IPS-11a (cell line): ENCODE measurements around the gene CTSL.
"Not testable (repeated sequence)": the region's sequence is repeated elsewhere in the genome, so short reads cannot be mapped to it uniquely, and the experiment has no call there.

Experiments
- H3K4me3 ChIP-seq: one replicate; pipeline ENCODE4 v1.5.1; 2013; ENCODE audit warnings: low read depth, low read length, control low read depth

The CTSL gene

DNA sequence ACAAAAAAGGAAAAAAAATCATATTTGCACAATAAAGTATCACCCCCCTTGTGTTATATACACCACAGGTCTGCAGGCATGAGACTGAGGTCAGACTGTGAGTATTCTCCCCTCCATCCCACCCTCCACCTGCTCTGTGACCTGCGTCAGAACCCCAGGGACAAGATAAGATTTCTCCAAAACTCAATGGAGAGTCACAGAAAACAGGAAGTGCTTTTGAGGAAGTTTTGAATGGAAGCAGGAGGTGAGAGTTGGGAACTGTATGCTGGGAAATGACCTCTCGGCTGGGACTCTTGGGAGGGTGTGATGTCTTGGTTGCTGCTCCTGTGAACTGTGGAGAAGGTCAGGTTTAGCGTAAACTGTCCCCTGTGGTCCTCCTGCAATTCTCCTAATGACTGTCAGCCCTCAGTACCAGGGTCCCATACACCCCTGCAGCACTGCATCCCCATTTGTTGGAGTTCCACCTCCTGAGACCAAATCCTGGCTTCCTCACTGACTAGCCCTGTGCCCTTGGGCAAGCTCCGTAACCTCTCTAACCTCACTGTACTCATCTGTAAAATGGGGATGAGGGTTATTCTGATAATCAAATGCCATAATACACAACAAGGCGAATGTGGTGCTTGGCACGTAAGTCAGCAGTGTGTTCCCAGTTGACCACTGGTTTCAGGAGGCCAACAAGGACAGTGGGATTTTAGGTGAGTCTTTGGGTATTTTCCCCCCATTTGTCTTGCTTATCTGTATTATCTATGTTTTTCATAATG lies 6.9 kb upstream of the CTSL start:
- no peak overlapping the region for H3K4me3 ChIP-seq

DNA sequence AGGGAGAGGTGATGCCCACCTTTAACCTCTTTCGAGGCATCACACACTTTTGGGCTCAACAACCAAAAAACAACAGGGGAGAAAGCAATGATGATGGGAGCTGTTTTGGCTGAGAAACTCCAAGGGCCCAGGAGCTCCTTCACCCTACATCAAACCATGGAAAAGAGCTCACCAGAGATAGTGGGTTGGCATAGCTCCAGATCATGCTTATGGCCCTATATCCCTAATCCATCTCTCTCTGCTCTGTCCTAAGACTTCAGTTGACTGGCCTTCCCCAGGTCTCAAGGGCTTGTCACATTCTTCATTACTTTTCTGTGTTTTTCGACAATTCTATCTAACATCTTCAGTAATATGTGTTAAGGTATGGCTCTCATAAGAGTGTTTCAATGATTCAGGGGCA lies 5.7 kb upstream of the CTSL start:
- no peak overlapping the region for H3K4me3 ChIP-seq

DNA sequence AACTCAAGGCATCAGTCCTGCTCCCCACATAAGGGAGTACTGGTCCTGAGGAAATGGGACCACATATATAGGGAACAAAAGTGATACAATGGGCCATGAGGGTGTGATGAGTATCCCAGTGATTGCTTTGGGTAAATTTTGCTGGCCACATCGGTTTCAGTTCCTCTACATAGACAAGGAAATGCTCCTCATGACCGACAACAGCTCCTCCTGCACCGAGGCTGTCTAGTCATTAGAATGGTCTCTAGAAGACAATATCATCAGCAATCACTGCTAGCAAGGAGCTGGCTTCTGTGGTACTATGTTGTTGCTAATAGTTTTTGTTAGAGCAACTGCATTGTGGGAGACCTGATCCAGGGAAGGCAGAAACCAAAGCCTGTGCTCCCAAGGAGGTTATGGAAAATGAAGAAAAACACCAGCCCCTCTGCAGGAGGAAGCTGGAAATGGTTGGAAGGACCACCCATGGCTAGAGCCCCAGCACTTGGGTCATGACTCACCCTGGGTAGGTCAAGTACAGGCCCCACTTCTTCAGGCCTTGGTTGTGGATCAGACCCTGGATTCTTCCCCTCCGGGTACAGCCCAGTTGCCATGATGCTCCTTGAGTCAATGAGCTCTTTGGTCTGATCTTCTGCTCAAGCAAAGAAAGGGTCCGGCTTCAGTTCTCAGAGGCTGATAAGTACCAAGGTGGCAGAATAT lies 3.4 kb upstream of the CTSL start:
- H3K4me3 ChIP-seq, result no peak overlapping the region

DNA sequence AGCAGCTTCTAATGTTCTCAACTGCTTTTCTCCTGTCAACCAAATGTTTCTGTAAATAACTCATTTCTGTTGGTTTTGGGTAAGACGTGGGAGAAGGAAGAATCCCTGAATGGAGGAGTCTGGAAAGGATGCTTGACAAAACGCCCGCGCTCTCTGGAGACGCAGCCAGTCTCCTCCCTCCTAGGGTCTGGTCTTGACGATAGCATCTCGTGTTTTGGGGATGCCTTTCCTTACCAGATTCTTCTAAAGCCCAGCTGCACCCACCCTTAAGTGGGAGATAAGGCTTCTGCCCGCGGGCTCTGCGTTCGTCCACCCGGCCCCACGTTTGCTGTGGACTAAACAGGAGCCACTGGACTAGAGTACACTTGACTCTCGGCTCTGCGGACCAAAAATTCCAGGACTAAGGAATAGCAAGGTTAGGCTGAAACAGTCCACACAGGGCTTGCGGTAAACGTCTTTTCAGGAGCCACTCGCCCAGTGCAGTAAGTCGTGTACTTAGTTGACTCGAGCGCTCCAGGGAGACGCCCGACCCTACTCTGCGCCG lies 491 bp upstream of the CTSL start:
- H3K4me3 ChIP-seq, result peak overlapping the region; percentile 77

DNA sequence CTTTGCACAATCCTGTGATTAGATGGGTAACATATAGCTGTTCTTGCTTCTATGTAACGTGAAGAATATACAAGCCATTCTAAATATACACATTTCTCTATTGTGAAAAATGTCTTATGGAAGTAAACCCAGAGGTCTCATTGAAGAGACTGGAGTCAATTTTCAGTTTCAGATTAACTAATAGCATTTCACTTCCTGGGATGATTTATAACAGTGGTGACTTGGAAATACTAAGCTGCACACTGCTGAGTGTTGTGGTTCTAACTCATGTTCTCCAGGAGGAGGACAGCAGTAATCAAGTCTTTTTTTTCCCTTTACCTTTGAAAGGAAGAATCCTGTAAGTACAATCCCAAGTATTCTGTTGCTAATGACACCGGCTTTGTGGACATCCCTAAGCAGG lies 3.3 kb downstream of the CTSL start:
- H3K4me3 ChIP-seq, result no peak overlapping the region

DNA sequence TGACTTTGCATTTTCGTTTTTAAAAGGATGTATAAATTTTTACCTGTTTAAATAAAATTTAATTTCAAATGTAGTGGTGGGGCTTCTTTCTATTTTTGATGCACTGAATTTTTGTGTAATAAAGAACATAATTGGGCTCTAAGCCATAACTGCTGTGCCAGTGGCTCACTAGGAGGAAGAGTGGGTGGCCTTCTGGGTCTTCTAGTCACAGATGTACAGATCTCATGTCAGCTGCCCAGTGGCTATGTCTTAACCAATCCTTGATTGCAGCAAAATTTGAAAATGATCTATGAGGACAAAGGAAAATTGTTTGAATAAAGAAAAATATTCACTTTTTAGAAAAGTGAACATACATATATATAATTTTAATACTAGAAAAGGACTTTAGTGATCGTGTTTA lies 5.4 kb downstream of the CTSL start:
- no peak overlapping the region for H3K4me3 ChIP-seq

DNA sequence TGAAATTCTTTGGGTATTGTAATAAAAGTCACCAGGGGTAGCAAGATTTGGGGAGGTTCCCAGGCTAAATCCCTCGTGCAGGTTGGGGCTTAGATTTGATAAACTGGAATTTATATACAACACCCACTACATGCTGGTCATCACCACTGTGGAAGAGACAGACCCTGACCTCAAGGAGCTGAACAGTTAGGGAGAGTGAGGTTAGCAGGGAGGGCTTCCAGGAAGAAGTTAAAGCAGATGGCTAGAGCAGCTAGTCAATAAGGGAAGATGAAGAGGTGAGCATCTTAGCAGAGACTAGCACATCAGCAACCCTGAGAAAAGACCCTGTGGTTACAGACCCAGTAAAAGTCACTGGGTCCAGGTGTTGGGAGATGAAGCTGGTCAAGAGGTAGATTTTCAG lies 6.4 kb downstream of the CTSL start:
- H3K4me3 ChIP-seq, result no peak overlapping the region

DNA sequence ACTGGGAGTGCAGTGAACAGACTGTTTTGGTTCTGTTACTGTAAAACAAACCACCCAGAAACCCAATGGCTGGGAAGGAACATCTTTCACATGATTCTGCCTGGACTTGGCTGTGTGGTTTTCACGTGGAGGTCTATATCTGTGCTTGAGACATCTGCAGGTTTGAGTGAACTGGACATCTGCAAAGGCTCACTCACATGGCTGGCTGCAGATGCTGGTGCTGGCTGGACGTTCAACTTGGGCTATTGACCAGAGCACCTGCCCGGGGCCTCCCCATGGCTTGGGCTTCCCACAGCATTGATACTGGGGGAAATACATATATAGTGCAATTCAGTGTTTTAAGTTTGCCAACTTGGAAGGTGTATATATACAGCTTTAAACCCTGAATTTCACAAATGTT lies 6.8 kb downstream of the CTSL start:
- H3K4me3 ChIP-seq, result no peak overlapping the region

DNA sequence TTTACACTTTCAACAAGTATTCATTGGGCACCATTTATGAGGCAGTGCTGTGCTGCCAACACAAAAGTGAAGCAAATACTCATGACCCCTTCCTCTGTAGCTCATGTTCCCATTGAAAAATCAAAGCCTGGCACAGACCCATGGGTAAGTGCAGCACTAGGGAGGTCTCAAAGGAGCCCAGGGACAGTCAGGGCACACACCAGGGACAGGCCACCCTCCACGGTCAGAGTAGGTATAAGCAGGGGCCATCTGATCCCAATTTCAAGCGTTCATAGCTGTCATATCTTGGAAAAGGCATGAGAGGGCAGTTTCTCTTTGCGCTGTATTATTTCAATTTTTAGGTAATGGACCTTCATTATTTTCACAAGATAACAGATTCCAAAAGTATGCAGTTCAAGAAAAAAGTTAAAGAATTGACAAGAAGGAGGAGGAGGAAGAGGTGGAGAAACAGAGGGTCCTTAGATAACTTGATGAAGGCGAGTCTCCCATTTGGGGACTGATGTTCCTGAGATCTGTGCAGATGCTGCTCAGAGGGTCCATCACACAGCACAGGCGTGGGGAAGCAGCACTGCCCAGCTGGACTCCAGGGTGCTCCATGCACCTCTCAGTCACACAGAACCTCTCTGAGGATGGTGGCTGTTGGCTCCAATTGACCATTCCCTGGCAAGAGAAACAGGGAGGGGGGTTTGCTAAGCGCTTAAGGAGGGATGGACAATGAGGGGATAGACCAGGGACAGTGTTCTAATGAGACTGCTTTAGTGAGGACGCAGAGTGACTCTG lies 7.5 kb downstream of the CTSL start:
- no peak overlapping the region for H3K4me3 ChIP-seq

DNA sequence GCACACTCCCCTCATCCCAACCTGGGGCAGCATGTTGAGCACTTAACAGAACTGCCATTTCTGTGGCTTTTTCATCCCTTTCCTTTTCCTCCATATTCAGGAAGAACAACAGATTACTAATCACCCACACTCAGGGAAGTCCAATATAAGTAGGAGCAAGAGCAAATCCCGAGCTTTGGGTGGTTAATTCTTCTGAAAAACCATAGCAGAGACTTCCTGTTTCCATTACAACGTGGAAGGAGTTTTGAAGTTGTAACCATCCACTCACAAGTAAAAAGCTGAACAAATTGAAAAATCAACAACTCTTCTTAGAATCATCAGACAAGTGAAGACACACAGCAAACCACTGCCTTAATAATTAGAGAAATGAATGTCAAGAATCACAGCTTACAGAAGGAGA lies 8.2 kb downstream of the CTSL start:
- H3K4me3 ChIP-seq, result no peak overlapping the region

DNA sequence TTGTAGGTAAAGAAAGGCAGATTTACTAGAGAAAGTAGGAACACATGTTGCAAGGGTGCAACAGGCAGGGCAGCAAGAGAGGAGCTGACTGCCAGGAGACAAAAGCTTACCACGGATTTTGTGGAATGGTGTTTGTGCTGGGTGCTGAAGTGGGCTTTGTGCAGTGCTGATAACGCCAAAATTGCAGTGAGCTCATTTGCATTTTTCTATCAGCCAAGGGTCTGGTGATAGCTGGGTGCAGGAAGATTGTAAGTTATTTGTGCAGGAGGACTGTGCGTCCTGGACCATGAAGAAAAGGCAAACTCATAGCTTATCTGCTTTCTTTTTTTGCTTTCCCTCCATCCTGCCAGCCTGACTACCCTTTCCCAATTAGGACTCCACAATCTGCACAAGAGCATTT lies 13.6 kb downstream of the CTSL start:
- no peak overlapping the region for H3K4me3 ChIP-seq

DNA sequence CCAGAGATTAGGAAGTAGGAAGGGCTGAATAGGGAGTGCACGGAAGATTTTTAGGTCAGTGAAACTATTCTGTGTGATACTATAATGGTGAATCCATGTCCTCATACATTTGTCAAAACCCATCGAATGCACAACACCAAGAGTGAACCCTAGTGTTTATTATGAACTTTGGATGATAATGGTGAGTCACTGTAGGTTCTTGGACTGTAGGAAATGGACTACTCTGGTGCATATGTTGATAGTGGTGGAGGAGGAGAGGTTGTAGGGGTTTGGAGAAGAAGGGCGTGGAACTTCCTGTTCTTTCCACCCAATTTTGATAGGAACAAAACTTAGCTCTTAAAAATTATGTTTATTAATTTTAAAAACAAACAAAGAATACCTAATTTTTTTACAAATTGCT lies 14.3 kb downstream of the CTSL start:
- no peak overlapping the region for H3K4me3 ChIP-seq

DNA sequence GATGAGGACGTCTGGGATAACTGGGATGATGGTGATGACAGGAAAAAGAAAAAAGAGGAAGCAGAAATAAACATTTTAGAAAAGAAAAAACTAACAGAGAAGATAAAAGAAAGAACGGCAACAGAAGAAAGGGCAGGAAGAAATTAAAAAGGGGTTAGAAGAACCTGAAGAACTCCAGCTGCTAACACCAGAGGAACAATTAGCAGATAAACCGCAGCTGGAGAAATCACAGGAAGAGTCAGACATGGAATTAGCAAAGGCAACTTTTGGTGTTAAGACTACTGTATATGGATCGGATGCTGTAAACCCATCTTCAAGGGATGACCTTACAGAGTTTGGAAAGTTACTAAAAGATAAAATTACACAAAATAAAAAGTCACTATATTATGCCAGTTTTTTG lies 15.4 kb downstream of the CTSL start:
- no peak overlapping the region for H3K4me3 ChIP-seq

DNA sequence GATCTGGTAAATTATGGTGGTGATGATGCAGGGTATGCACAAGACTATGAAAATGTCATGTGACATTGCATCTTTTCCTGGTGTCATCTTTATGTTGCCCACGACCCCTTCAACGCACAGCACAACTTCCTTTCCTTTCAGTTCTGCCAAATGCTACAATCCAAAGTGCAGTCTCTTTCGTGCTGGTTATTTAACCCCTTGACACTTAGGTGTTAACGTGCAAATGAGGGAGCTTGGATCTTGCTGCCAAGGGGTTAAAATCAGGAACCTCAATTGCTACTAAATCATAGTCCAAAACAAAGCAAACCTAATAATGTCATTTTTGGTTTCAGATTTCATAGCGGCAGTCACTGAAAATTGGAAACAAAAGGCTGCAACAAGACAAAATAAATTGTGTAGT lies 16.0 kb downstream of the CTSL start:
- no peak overlapping the region for H3K4me3 ChIP-seq

DNA sequence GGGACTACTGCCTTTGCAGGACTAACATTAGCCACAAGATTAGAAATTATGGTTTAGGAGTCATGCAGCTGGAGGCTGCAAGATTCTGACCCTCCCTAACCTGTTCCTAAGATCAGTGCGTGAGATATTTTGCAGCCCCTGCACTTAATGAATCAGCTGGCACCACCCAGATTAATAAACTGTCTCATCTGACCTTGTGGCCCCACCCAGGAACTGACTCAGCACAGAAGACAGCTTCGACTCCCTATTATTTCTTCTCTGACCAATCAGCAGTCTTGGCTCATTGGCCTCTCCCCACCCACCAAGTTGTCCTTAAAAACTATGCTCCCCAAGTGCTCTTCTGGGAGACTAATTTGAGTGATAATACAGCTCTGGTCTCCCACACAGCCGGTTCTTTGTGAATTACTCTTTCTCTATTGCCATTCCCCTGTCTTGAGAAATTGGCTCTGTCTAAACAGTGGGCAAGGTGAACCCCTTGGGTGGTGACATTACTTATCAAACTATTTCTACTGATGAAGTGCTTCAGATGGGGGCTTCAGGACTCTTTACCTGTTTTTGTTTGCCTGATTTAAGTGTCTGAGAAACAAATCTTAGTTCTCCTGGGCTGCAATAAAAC lies 17.0 kb downstream of the CTSL start:
- no peak overlapping the region for H3K4me3 ChIP-seq

DNA sequence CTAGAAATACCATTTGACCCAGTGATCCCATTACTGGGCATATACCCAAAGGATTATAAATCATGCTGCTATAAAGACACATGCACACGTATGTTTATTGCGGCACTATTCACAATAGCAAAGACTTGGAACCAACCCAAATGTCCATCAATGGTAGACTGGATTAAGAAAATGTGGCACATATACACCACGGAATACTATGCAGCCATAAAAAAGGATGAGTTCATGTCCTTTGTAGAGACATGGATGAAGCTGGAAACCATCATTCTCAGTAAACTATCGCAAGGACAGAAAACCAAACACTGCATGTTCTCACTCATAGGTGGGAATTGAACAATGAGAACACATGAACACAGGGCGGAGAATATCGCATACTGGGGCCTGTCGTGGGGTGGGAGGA lies 18.3 kb downstream of the CTSL start:
- H3K4me3 ChIP-seq, result not testable (repeated sequence)

DNA sequence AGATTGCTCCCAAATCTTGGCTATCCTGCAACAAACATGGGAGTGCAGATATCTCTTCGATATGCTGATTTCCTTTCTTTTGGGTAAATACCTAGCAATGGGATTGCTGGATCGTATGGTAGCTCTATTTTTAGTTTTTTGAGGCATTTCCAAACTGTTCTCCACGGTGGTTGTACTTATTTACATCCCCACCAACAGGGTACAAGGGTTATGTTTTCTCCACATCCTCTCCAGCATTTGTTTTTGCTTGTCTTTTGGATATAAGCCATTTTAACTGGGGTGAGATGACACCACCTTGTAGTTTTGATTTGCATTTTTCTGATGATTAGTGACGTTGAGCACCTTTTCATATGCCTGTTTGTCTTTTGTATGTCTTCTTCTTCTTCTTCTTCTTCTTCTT lies 20.3 kb downstream of the CTSL start:
- no peak overlapping the region for H3K4me3 ChIP-seq

DNA sequence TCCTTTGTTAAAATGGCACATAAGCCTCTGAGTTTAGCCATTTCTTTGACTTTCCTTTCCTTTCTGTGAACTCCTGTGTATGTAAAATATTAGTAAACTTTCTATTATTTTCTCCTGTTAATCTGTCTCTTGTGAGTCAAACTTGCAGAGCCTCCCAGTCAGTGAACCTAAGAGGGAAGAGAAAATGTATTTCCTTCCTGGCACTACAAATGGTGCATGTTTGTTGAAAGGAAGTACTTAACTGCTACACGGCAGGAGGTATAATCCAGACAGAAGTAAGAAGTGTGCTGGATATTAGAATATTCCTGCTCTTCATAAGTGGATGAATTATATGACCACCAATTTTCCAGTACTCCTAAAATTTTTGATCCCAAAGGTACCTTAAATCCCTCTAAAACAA lies 23.0 kb downstream of the CTSL start:
- no peak overlapping the region for H3K4me3 ChIP-seq

DNA sequence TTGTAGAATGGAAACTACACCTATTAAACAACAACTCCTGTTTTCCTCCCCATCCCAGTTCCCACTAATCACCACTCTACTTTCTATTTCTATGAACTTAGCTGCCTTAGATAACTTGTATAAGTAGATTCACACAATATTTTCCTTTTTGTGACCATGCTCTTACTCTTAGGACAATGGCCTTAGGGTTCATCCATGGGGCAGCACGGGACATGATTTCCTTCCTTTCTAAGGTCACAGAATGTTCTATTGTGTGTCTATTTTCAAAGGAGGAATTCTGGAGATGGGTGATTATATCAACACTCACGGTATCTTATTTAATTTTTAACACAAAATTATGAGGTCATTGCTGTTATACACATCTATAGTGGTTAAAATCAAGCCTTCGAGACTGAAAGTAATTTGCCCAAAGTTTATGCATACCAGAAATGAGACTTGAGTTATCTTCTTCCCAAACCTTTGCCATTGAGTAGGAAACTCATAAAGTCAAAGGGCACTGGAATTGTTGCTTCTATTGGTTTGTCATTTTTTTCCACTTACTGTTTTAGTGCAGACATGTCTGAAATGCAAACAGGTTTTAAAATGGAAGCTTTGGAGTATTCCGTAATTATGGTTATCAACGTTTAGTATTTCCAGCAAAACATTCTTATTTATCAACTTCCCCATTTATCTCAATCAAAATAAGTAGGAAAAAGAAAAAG lies 23.6 kb downstream of the CTSL start:
- H3K4me3 ChIP-seq, result no peak overlapping the region

DNA sequence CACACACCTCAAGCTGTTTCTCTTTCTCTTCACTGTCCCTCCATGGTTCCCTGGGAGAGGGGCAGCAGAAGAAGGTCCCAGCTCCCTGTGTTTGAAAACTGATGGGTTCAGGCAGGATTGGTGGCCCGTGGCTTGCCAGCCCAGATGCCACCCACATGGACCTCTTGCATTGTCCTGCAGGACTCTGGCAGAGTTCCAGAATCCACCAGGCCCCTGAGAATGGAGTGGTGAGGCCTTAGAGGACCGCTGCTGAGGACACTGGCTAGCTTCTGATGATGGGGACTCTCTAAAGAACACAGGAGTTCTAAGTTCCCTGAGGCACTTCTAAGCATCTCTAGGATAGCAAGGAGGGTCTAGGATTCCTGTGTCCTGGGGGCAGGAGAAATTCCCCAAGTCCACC lies 24.8 kb downstream of the CTSL start:
- no peak overlapping the region for H3K4me3 ChIP-seq

DNA sequence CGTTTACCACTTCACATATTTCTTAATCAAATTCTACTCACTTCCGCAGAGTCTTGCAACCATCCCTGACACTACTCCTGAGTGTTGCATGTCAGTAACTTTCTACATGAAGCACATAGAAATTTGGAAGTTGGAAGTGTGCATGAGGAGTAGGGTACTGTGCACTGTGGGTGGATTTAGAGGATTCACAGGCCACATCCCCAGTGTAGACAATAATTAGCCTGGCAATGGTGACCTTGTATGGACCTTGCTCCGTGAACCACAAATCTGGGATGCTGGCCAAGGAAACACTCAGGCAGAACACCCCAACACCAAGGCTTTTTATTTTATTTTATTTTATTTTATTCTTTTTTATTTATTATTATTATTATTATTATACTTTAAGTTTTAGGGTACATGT lies 25.5 kb downstream of the CTSL start:
- H3K4me3 ChIP-seq, result no peak overlapping the region
